CD4-positive, alpha-beta T cell treated with Interleukin-1 beta for 1 hour (primary cell): Measurements from ENCODE around the gene NUDT17.

Source experiments
- DNase-seq, 2 donors: peaks; one replicate each; pipeline ENCODE4 v3.0.0-alpha.2; 2020 to 2022

NUDT17 gene

DNA sequence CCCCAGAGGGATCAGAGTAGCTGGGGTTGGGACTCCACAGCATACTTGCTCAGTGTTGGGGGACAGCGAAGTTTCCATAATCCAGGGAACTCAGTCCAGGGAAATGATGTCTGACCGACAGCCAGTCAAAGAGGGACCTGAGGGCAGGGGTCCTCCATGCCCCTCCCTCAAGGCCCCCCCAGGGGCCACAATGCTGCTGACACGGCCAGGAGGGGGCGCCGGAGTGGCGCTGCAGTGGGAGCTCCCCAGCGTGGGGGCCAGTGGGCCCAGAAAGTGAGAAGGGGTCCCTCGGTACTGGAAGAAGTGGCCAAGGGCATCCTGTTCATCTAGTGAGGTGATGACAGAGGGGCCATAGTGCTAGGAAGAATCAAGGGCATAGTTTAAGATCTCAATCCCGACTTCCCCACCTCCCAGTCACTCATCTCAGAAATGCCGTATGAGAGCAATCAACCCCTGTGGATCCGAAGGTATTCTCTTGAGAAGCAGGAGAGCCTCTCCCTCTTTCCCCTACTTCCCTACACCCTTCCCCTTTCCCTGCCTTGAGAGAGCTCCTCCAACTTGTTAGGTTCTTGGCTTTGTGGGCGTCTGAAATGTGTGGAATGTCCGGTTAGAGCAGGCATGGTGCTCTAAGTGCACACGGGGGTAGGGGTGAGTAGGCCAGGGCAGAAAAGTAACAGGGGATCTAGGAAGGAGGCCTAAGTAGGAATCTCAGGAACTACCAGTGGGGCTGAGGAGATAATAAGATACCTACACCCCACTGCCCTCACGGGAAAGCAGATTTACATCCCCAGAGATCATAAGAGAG, 4.1 kb downstream of the NUDT17 start:
- no peak for DNase-seq

GRCh38 chr1:145855426-145855948, 10.1 kb downstream of the NUDT17 start:
- DNase-seq: no peak

DNA sequence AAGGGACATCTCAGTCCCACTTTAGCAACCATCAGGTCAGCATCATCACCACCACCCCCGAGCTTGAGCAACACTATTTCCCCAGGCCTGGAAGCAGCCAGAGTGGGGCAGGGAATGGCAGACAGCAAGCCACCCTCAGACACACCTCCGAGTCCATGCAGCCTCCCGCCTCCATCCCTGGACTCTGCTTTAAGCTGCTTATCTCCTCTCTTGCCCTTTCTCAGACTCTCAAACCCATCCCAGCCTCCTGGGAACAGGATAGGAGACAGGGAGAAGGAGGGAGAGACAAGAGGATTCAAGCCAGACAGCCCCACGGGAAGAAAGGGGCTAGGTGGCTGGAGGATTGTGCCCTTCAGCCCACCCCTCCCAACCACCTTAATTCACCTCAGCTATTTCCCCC, 11.7 kb downstream of the NUDT17 start:
- DNase-seq: no peak

- DNase-seq: peak in 1 of 2 donors; percentile 63
Observed at GRCh38 chr1:145858238-145858900, 12.9 kb downstream of the NUDT17 start.

DNA sequence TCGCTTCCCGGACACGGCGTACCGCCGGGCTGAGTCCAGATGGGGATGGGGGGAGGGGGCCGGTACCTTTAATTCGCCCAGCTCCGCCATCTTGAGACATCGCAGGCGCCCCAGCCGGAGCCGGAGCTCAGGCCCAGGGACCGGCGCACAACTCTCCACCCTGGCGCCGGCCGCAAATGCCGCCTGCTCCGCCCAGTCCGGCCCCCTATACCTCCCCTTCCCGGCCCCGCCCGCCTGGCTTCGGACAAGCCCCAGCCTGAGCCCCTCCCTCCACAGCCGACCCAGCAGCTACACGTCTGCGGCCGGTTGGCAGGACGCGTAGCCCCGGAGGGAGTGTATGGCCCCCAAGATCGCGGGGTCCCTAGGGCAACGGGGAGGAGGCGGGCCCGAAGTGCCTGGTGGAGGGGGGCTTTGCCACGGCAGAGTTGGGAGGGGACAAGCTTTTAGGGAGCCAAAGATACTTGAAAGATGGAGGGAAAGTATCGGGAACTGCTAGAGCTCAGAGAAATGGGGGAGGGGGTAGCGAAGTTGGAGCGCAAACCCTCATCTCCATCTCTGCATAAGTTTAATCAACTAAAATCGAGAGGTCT, 13.6 kb downstream of the NUDT17 start, which contains the start of gene PIAS3:
Gene PIAS3 (minus strand): TSS at position 181 of the 590 bp plus-strand sequence. CDS start 91 bp downstream, at position 90.
- DNase-seq: peak; percentile 85 to 86

DNA sequence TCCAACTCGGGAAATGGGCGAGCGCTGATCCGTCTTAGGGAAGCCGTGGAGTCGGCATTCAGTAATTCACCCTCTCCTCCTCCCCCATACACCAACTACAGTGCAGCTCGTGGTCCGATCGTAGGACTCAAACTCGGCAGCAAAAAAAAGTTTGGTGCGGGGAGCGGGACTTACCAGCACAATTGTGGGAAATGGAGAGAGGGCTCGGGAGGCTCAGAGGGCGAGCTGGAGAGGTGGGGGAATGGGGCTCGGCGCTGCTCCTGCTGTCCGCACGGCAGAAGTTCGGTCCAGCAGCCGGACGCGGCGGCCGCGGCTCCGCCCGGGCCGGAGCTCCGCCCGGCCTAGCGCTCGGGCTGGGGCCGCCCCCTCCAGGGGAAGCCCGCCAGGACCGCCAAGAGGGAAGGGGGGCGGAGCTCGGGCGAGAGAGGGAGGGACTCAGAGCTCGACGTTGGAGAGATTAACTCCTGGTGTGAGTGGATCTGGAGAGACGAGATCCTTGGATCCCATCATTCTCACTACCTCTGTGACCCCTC, 14.1 kb downstream of the NUDT17 start:
- DNase-seq: peak; percentile 75 to 76

- DNase-seq: no peak
Observed at GRCh38 chr1:145863282-145864018, 18.0 kb downstream of the NUDT17 start.

DNA sequence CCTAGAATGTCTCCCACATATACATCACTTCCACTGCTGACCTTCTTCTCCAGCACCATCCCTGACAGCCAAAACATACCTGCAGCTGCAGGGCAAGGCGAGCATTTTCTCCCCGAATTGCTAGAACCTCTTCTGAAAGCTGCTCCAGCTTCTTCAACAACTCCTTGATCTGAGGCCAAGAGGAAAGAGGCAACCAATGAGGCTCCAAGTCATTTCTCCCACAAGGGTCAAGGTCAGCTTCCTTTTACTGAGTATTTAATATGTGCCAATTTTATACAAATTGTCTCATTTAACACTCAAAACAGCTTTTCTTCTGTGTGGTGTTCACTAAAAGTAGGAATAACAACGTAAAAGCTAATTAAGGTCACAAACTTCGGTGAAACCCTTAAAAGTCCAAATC, 22.8 kb downstream of the NUDT17 start:
- DNase-seq: no peak

- DNase-seq: peak; percentile 14 to 34
Observed at GRCh38 chr1:145871994-145872924, 26.8 kb downstream of the NUDT17 start.

DNA sequence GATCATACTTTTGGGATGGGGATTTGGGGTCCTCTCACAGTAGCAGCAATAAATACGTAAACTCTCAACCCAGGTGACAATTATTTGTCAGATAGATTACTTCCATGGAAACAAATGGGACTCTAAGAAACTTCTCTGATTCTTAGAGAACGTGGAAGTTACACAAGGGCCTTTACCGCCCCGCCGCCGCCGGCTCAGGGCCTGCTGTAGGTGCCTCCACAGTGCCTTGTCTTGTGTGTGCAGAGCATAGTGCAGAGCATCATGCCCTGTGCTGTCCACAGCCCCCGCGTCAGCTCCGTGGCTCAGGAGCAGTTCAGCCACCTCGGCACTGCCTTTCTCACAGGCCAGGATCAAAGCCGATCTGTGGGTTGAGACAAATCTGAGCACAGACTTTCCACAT, 29.2 kb downstream of the NUDT17 start:
- no peak for DNase-seq

DNA sequence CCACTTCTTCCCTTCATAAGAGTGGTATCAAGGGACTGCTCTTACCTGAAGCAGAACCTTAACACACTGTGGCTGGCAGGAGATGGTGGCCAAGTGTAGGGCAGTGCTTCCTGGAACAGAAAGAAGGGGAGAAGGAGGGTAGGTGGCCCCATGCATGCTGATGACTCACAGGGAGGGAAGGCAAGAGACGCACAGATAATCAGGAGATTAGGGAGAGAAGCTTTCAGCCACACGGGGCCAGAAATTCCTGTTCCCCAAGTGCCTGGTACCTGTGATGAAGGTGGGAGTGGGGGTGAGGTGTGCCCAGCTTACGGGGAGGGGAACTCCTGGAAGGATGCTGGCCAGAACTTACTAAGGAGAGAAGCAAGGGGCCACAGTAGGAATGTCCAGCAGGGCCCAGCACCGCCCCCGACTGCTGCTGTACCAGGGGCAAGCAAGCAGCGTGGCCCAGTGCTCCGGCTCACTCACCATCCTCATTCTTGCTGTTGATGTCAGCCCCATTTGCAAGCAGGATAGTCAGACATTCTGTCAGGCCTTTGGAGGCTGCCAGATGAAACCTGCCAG, 32.6 kb downstream of the NUDT17 start:
- DNase-seq: no peak

DNA sequence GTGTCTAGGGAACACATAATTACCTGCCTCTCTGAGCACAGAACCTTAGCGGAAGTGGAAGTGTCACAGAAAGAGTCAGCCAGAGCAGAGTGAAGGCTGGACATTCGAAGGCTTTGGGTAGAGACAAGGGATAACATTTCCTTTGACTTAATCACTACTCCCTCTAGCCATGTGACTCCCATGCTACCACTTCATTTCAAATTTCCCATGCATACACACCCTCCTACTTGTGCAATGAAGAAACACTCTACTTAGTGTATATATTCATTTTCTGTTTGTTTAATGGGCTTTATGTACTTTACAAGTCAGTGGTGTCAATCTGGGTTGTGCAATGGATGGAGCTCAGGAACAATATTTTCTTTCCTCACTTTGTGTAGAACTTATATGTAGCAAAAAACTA, 33.3 kb downstream of the NUDT17 start:
- DNase-seq: no peak

DNA sequence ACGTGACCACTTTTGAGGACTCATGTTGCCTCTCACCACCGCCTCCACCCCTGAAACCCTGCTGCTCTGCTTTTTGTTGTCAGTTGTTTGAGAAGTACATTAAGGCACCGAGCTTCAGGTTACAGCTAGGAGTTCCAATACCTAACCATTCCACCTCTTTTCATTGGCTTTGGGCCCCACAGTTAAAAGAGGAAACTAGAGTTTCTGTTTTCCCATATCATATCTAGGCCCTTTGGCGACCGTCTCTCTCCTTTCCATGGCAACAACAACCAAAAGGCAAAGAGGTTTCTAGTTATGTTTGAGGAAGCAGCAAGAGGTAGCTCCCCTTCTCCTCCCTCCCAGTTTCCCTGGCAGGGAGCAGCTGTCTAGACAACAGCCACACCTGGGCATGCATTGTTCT, 34.3 kb downstream of the NUDT17 start:
- DNase-seq: no peak

- DNase-seq: no peak
Observed at GRCh38 chr1:145884675-145885074, 39.2 kb downstream of the NUDT17 start.

DNA sequence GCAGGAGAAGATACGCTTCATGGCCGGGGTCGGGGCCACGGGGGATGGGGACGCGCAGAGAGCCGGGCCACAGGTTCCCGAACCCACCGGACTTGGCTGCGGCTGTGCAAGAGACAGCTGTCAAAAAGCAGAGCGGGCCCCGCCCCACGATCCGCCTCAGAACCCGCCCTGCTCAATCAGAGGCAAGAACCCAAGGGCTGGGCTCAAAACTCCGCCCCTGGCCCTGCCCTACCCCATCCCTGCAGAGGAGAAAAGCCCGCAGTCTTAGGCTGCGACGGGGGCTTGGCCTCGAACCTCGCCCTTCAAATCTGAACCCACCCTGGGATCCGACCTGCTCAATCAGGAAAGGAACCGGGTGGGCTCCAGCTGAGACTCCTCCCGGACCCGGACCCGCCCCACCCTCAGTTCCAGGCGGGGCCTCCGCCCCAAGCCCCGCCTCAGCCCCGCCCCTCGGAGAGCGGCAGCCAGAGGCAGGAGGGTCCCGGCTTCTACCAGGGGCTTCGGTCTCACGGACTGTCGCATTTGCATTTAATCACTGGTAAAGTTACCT, 40.4 kb downstream of the NUDT17 start, which contains the start of gene ANKRD35:
Gene ANKRD35 (minus strand): TSS at position 129 of the 550 bp plus-strand sequence. CDS start 108 bp downstream, at position 21.
- peak; percentile 85 to 87 for DNase-seq

- no peak for DNase-seq
Observed at GRCh38 chr1:145886390-145886789, 41.0 kb downstream of the NUDT17 start.

GRCh38 chr1:145886816-145887215, 41.4 kb downstream of the NUDT17 start:
- no peak for DNase-seq

- no peak for DNase-seq
Observed at GRCh38 chr1:145887631-145888030, 42.2 kb downstream of the NUDT17 start.

DNA sequence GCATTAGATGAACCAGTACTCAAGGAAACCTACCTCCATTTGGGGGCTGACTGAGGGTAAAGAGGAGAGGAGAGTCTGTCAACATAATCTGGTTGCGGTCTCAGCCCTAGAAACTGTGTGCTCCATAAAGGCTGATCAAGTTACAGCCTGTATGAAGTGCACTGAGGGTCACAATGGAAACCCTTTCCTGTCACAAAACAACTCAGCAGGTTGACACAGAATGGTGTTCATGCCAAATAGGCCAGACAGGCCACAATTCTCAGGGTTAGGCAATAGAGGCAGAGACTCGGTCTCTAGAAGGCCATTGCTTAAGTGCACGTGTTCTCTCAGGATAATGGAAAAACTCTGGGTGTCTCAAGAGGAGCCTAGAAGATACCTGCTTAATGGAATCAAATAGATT, 44.3 kb downstream of the NUDT17 start:
- DNase-seq: no peak

DNA sequence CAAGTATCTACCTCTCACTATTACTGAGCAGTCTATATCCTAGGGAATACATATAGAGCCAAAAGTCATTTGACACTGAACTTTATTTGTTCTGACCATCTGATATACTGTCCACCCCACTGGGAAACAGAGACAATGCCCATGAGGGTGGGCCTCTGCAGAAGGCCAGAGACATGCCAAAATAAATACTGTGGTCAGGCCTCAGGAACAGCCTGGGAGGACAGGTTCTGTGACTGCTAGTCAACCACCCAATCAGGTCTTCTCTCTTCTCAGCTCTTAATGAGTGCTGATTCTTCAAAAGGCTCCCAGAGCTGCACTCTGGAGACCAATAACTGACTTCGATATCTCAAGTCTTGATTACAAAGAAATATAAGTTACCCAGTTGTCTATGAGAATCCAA, 45.7 kb downstream of the NUDT17 start:
- DNase-seq: no peak
